Sigmoid colon (tissue), 7 donors: ENCODE measurements around the gene G6PD. TPM values are rescaled to one million over a fixed set of nuclear protein-coding genes. Genes with fewer than 3 reads are reported as not detected.

ENCODE experiments used
- DNase-seq: peaks from one replicate; pipeline ENCODE4 v3.0.0-alpha.2; 2019
- H3K27ac ChIP-seq, 4 donors: fragments of 200-600 bp; sonication (generic); one replicate each; pipeline ENCODE4 v1.5.1; 2016 to 2019; ENCODE audit warnings: mild to moderate bottlenecking in 1 of 4
- H3K27me3 ChIP-seq, 3 donors: fragments of 200-600 bp; sonication (generic); one replicate each; pipeline ENCODE4 v1.5.1; 2019; ENCODE audit warnings: mild to moderate bottlenecking in 1 of 3
- H3K36me3 ChIP-seq, 4 donors: fragments of 200-600 bp; sonication (generic); one replicate each; pipeline ENCODE4 v1.5.1; 2016 to 2019
- H3K4me1 ChIP-seq, 4 donors: fragments of 200-600 bp; sonication (generic); one replicate each; pipeline ENCODE4 v1.5.1; 2017 to 2019
- H3K4me3 ChIP-seq, 4 donors: fragments of 200-600 bp; sonication (generic); one replicate each; pipeline ENCODE4 v1.5.1; 2017 to 2019; ENCODE audit warnings: mild to moderate bottlenecking in 2 of 4, moderate library complexity in 1 of 4
- H3K9me3 ChIP-seq, 4 donors: fragments of 200-600 bp in 3 of 4; sonication (generic) in 3 of 4; one replicate each; pipeline versions ENCODE4 v1.5.1 to v1.6.1; 2013 to 2019
- CTCF ChIP-seq, 4 experiments: fragments of 450-650 bp in 3 of 4; fragments of 200-600 bp in 1 of 4; IDR thresholded peaks; one replicate each; pipeline ENCODE4 v1.5.1; 2016 to 2019; ENCODE audit warnings: antibody characterized with exemption in 4 of 4, mild to moderate bottlenecking in 3 of 4, moderate library complexity in 2 of 4
- EP300 ChIP-seq, 4 donors: sonication (generic); formaldehyde crosslinking; IDR thresholded peaks; one replicate each; pipeline ENCODE4 v1.6.1; 2017; ENCODE audit warnings: antibody characterized with exemption in 4 of 4
- POLR2A ChIP-seq, 2 donors: fragments of 450-650 bp; IDR thresholded peaks; one replicate each; pipeline ENCODE4 v1.6.1; 2016; ENCODE audit warnings: antibody characterized with exemption in 2 of 2, mild to moderate bottlenecking in 2 of 2, moderate library complexity in 2 of 2
- POLR2AphosphoS5 ChIP-seq, 4 donors: sonication (generic); formaldehyde crosslinking; IDR thresholded peaks; one replicate each; pipeline ENCODE4 v1.6.1; 2017; ENCODE audit warnings: antibody characterized with exemption in 4 of 4
- WGBS, 2 donors: extraction: QIAGEN DNeasy Blood & Tissue Kit; methylation state at CpG; one replicate each; pipeline ENCODE4 v1.1.7; 2013; 5-methylcytosine and 5-hydroxymethylcytosine counted together
- intact Hi-C: fragments of 100-400 bp; cut with DNase I; formaldehyde crosslinking; loops from one replicate; pipeline ENCODE4 v1.15.1; 2023
- polyA plus RNA-seq, 3 donors: library from polyadenylated mRNA; stranded (reverse); fragments of 200-250 nt; gene quantifications; one replicate each; pipeline ENCODE4 v1.2.3, GENCODE V29; 2013
- total RNA-seq, 4 donors: library from RNA; depleted of rRNA; stranded (reverse); fragments of >200 nt; gene quantifications; one replicate each; pipeline ENCODE4 v1.1.0, GENCODE V29; 2016
- donor health status: healthy with polysubstance abuse.
- donor health status: Bipolar disorder and iron deficiency.
- donor health status: healthy.

The G6PD gene
- total and polyA plus RNA-seq, 7 donors: 9.0 to 34.6 (median 18.2) TPM

GRCh38 chrX:154507673-154508383 lies 38.8 kb downstream of the G6PD start:
- Histone ChIP-seq H3K4me3 (no peak overlapping the region), H3K4me1 (no peaks in the 10 kb centered on the region), H3K36me3 (peaks cover 0 to 38% (median 0%) of the 10 kb centered on the region in 4 donors), H3K27me3 (no peaks in the 10 kb centered on the region), H3K27ac (no peak overlapping the region), H3K9me3 (no peaks in the 10 kb centered on the region)
- TF ChIP-seq EP300 (IDR thresholded peaks at IDR 0.05): no peak
- no peak for TF ChIP-seq CTCF (IDR thresholded peaks at IDR 0.05)
- WGBS, 2 donors: 90 to 92% methylated on average over 24 of the region's 24 CpGs
- no peak for DNase-seq
- intact Hi-C loops: no loop called here

- Histone ChIP-seq H3K4me1 (no peaks in the 10 kb centered on the region), H3K27me3 (no peaks in the 10 kb centered on the region), H3K27ac (no peak overlapping the region), H3K9me3 (no peaks in the 10 kb centered on the region), H3K36me3 (peaks cover 0 to 38% (median 0%) of the 10 kb centered on the region in 4 donors), H3K4me3 (no peak overlapping the region)
- intact Hi-C loops: no loop called here
- no peak for DNase-seq
- WGBS, 2 donors: 95% methylated on average over 37 of the region's 37 CpGs
- no peak for TF ChIP-seq POLR2A (IDR thresholded peaks at IDR 0.05)
- no peak for TF ChIP-seq EP300 (IDR thresholded peaks at IDR 0.05)
- TF ChIP-seq CTCF (IDR thresholded peaks at IDR 0.05): no peak
- no peak for TF ChIP-seq POLR2AphosphoS5 (IDR thresholded peaks at IDR 0.05)
These were observed 39.9 kb downstream of the G6PD start for GRCh38 chrX:154506483-154507332.

DNA sequence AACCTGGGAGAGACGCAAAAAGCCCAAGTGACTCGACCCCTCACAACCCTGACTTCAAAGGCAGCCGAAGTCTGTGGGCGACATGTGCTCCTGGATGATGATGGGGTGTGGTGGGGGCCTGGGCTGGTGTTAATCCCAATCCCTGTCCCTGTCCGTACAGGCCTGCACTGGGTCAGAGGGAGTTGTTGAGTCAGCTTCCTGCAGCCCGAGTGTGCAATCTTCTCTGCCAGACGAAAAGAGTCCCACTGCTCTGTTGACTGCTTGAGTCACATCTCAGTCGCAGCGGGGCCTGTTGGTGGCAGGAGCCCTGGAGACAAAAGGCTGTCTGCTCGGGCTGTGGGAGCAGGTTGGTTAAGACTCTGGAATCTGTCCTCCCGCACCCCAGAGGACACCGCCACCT lies 40.9 kb downstream of the G6PD start:
- H3K9me3 ChIP-seq: no peaks in the 10 kb centered on the region
- TF ChIP-seq CTCF (IDR thresholded peaks at IDR 0.05) (no peak), POLR2AphosphoS5 (IDR thresholded peaks at IDR 0.05) (no peak), EP300 (IDR thresholded peaks at IDR 0.05) (no peak), POLR2A (IDR thresholded peaks at IDR 0.05) (no peak)
- H3K4me1 ChIP-seq: no peaks in the 10 kb centered on the region
- 80 to 90% methylated on average over 12 of the region's 12 CpGs for WGBS, 2 donors
- no peak overlapping the region for H3K27ac ChIP-seq
- H3K36me3 ChIP-seq: peaks cover 0 to 38% (median 0%) of the 10 kb centered on the region in 4 donors
- H3K4me3 ChIP-seq: no peak overlapping the region
- H3K27me3 ChIP-seq: no peaks in the 10 kb centered on the region
- DNase-seq: no peak
- intact Hi-C loops: no loop called here

- Histone ChIP-seq H3K4me1 (no peaks in the 10 kb centered on the region), H3K4me3 (no peak overlapping the region), H3K27ac (no peak overlapping the region), H3K27me3 (no peaks in the 10 kb centered on the region), H3K36me3 (peaks cover 0 to 31% (median 0%) of the 10 kb centered on the region in 4 donors), H3K9me3 (no peaks in the 10 kb centered on the region)
- intact Hi-C loops: no loop called here
- TF ChIP-seq POLR2AphosphoS5 (IDR thresholded peaks at IDR 0.05): no peak
- no peak for TF ChIP-seq CTCF (IDR thresholded peaks at IDR 0.05)
- TF ChIP-seq POLR2A (IDR thresholded peaks at IDR 0.05): no peak
- TF ChIP-seq EP300 (IDR thresholded peaks at IDR 0.05): no peak
- DNase-seq: no peak
- 75 to 91% methylated on average over 3 of the region's 3 CpGs for WGBS, 2 donors
These were observed 43.7 kb downstream of the G6PD start for GRCh38 chrX:154502989-154503388.
